AG04450 (cell line): ENCODE results near the gene REXO4. TPM values are rescaled to one million over a fixed set of nuclear protein-coding genes. Genes with fewer than 3 reads are reported as not detected.

Experiments
- CTCF ChIA-PET: fragments of 300-600, 350-600 bp; formaldehyde crosslinking; extraction: SDS; loops from one replicate; lab custom pipeline; 2022; ENCODE audit warnings: antibody characterized with exemption, inconsistent platforms; lab: Charles Lee
- POLR2A ChIA-PET: fragments of 350-600 bp; formaldehyde crosslinking; extraction: SDS; loops from one replicate; lab custom pipeline; 2021; ENCODE audit warnings: antibody characterized with exemption, inconsistent platforms; lab: Yijun Ruan, JAX
- DNase-seq: peaks from one replicate; pipeline ENCODE4 v3.0.0-alpha.2; 2011; ENCODE audit warnings: low read depth, low spot score
- H3K27ac ChIP-seq: one replicate; pipeline ENCODE4 v1.5.1; 2012; ENCODE audit warnings: low read depth, low read length, control low read depth
- H3K27me3 ChIP-seq: one replicate; pipeline ENCODE4 v1.6.0; 2012; ENCODE audit warnings: low read length; ENCODE audit not compliant: control insufficient read depth, insufficient read depth
- H3K4me3 ChIP-seq: 2 replicates; pipeline ENCODE4 v1.5.1; 2011; ENCODE audit warnings: mild to moderate bottlenecking, low read depth, low read length, control low read depth
- H3K9me3 ChIP-seq: 2 replicates; pipeline ENCODE4 v1.5.1; 2012; ENCODE audit warnings: low read length; ENCODE audit not compliant: control insufficient read depth, insufficient read depth
- CTCF ChIP-seq: IDR thresholded peaks from 2 replicates; pipeline ENCODE4 v1.5.1; 2011; ENCODE audit warnings: low read depth, low read length, control low read depth, inconsistent platforms
- polyA plus RNA-seq: library from polyadenylated mRNA; depleted of rRNA; stranded (reverse); fragments of >200 nt; gene quantifications from 2 replicates; pipeline ENCODE4 v1.2.3, GENCODE V29; 2011

REXO4 gene
- polyA plus RNA-seq, 1 experiment = 21.0 TPM

- POLR2A ChIA-PET = interaction anchor here (1.7 kb wide), 1 partner anchor 19 kb away, joined by 4 read pairs; the partner anchor contains the start of genes MED22 and RPL7A
- CTCF ChIA-PET = no interaction called here
- Histone ChIP-seq H3K4me3 (no peak overlapping the region), H3K9me3 (no peaks in the 10 kb centered on the region), H3K27me3 (no peaks in the 10 kb centered on the region), H3K27ac (no peak overlapping the region)
- no peak for DNase-seq
- no peak for TF ChIP-seq CTCF
Observed at GRCh38 chr9:133367221-133367620, 50.6 kb downstream of the REXO4 start.

- H3K27me3 ChIP-seq = no peaks in the 10 kb centered on the region
- no peak overlapping the region for H3K27ac ChIP-seq
- ChIA-PET CTCF (no interaction called here), POLR2A (interaction anchor here (0.9 to 1.7 kb wide), 2 partner anchors 11 to 19 kb away, joined by 3 to 4 read pairs; partner anchors contain the start of genes MED22, RPL7A and SURF1)
- no peak for DNase-seq
- H3K9me3 ChIP-seq = no peaks in the 10 kb centered on the region
- no peak overlapping the region for H3K4me3 ChIP-seq
- no peak for TF ChIP-seq CTCF
Observed at GRCh38 chr9:133366435-133366834, 51.4 kb downstream of the REXO4 start.

GRCh38 chr9:133362359-133363044 lies 55.3 kb downstream of the REXO4 start:
- Histone ChIP-seq H3K27me3 (no peaks in the 10 kb centered on the region), H3K4me3 (no peak overlapping the region), H3K27ac (no peak overlapping the region), H3K9me3 (no peaks in the 10 kb centered on the region)
- TF ChIP-seq CTCF = no peak
- ChIA-PET POLR2A (interaction anchor here (0.7 to 2.0 kb wide), 3 partner anchors 9 to 15 kb away, joined by 3 to 11 read pairs (median 6); partner anchors contain the start of genes MED22 and RPL7A), CTCF (no interaction called here)
- no peak for DNase-seq

- Histone ChIP-seq H3K27ac (no peak overlapping the region), H3K27me3 (no peaks in the 10 kb centered on the region), H3K4me3 (no peak overlapping the region), H3K9me3 (no peaks in the 10 kb centered on the region; the same call in 1 of the 2 replicates)
- ChIA-PET POLR2A (interaction anchor here (0.7 to 2.1 kb wide), 2 partner anchors 9 to 14 kb away, joined by 3 to 10 read pairs; partner anchors contain the start of genes MED22 and RPL7A), CTCF (no interaction called here)
- no peak for TF ChIP-seq CTCF
- no peak for DNase-seq
Observed at GRCh38 chr9:133361507-133362092, 56.2 kb downstream of the REXO4 start.
